IPS DF 19.7 (cell line): ENCODE data around the gene WNT3A.

Source experiments
- DNase-seq: peaks from one replicate; pipeline ENCODE4 v3.0.0-alpha.2; 2013; ENCODE audit warnings: low read depth, low spot score

WNT3A gene

DNA sequence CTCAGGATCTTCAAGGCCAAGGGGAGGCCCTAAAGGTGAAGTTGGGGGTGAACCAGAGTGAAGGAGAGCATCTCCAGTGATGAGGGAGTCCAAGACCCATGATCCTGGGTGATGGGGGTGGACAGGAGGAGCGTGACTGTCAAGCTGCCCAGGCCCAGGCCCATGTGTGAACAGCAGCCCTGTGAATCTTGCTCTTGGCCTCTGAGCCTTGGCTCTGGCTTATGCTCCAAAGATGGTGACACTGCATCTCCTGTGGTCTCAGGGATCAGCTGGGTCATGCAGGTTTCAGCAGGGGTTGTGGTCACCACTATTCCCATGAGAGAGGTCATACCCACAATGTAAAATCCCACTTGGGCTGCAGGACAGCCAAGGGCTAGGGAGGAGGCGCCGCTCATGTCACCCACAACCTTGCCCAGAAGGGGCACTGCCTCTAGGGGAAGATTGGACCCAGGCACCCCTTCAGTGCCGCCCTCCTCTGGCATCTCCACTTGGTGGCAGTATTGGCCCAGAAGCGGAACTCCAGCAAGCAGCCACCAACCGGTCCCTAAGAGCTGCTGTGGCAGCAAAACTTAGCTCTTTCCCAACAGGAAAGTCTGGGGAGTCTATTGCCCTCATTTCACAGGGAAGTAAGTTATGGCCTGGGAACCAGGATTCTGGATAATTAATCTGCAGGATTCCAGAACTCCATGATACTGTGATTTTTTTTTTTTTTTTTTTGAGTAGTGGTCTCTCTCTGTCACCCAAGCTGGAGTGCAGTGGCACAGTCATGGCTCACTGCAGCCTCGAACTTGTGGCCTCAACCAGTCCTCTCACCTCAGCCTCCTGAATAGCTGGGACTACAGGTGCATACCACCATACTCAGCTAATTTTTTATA, 7.5 kb upstream of the WNT3A start:
- DNase-seq: peak; percentile 48

DNA sequence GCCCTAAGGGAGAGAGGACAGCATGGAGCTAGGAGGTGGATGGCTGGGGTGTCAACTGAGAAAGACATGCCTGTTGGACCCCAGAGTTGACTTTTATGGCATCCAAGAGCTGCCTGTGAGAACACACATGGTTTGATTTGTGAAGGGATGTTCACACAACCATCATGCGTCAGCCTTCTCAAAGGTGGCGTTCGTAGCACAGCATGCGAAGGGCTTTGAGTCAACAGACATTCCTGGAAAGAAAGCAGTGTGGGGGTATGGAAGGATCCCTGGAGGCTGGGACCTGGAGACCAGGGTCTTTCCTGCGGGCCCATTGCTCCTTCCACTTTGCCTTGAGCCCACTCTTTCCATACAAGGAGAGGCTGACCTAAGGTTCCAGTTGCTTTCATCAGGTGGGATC, 6.4 kb upstream of the WNT3A start:
- DNase-seq: no peak

DNA sequence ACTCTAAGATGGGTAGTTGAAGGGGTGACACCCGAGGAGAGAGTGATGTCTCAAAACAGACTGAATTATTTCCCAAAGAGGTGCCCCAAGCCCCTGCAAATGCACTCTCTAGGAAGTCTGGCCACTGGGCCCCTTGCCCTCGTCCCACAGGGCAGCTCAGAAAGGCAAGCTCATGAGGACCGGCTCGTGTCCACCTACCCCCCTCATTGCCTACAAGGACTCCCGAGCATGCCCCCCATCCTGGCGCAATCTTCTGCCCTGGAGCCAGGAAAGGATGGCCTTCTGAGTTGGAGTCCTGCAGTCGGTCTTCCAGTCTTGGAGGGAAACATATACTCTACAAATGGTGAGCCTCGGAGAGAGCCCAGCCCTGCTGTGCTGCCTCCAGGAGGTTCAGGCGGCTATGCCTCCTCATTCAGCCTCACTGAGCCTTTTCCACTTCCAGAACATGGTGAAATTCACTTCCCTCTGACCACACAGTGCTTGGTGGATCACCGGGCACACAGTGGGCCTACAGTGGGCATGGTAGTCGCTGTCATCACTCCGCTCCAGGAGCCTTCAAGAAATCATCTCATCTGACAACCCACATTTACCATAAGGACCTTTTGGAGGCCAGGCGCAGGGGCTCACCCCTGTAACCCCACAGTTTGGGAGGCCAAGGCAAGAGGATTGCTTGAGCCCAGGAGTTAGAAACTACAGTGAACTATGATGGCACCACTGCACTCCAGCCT, 5.8 kb upstream of the WNT3A start:
- no peak for DNase-seq

DNA sequence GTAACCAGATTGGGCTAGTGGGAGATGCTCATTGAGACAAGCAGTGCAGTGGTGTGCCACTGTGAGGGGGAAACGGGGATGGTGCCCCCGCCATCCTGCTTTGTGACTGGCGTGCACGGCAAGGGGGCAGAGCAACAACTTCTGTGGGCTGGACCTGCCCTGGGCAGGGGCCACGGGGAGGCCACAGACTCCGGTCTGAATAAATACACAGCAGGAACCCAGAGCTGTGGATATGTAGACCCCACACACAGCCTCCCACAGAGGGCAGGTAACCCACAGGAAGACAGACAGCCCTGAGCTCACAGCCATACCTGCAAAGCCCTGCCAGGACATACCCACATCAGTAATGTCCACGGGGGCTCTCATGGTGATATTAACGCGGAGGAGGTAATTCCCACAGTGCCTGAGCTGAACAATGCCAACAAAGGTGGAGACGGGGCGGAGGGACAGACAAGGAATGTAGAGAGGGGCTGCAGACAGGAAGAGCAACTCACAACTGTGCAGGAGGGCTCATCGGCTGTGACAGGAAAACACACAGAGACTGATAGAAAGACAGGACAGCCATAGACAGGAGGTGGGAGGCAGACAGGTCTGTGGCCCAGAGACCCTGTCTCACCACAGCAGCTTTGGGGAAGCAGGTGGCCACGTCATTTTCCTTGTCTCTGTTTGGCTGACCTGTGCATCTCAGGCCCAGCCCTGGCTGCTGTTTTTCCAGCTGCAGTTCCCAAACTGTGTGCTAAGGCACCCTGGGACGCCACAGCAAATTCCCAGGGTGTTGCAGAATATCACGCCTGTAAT, 4.9 kb upstream of the WNT3A start:
- no peak for DNase-seq

DNA sequence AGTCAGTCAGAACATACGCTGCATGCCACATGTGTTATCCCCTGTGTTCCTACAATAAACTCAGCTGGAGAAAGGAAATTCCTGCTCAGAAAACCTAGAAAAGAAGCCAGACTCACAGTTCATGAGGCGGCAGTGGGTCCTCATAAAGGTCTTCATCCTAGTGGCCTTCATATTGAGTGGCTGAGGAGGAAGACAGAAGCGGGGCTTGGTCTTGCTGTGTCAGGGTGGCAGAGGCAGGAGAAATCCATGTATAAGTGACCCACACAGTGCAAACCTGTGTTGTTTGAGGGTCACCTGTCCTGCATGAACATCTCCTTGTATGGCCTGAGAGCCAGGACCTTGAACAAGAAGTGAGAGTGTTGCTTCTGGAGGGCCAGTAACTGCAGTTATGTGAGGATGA, 4.0 kb upstream of the WNT3A start:
- DNase-seq: no peak

DNA sequence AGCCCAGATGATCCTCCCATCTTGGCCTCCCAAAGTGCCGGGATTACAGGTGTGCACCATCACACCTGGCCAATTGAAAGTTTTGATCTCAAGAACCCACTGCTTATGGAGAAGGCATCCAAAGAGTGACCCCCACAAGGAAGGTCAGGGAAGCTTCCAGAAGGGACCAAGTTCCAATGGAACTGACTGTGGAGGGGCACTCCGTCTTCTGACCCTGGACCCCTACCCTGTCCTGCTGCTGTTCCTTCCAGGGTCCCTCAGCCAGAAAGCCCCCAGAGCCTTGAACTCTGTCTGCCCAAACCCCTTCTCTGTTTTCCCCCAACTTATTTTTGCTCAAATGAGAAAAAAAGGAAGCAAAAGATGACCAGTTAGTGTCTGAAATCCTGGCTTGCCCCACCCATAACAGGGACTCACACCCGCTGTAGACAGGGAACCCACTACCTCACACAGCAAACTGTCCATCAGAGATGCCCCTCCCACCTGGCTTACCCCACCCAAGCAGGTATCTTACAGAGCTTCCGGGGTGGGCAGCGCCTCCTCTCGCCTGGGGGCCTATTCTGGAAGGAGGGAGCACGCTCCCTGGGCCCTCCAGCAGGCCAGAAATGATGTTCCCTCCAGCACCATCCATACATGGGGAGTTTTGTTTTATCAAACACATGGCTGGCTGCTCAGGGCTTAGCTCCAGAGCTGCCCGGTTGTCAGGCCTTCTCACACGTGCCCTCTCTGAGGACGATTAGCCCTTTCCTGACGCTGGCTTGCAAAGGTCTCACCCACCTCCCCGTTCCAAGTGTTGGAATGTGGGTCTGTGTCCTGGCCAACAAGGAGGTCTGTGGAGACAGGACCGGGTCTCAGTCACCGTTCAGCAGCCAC, 3.1 kb upstream of the WNT3A start:
- no peak for DNase-seq

- DNase-seq: peak; percentile 33
Observed at GRCh38 chr1:228004331-228004855, 2.4 kb upstream of the WNT3A start.

- no peak for DNase-seq
Observed at GRCh38 chr1:228004856-228005462, 1.8 kb upstream of the WNT3A start.

- no peak for DNase-seq
Observed at GRCh38 chr1:228005511-228006033, 1.2 kb upstream of the WNT3A start.

- no peak for DNase-seq
Observed at GRCh38 chr1:228006034-228006785, 588 bp upstream of the WNT3A start.

- DNase-seq: no peak
Observed at GRCh38 chr1:228007049-228007800, 427 bp downstream of the WNT3A start.

GRCh38 chr1:228007801-228008341, 1.1 kb downstream of the WNT3A start:
- no peak for DNase-seq

GRCh38 chr1:228008391-228009115, 1.8 kb downstream of the WNT3A start:
- DNase-seq: no peak

DNA sequence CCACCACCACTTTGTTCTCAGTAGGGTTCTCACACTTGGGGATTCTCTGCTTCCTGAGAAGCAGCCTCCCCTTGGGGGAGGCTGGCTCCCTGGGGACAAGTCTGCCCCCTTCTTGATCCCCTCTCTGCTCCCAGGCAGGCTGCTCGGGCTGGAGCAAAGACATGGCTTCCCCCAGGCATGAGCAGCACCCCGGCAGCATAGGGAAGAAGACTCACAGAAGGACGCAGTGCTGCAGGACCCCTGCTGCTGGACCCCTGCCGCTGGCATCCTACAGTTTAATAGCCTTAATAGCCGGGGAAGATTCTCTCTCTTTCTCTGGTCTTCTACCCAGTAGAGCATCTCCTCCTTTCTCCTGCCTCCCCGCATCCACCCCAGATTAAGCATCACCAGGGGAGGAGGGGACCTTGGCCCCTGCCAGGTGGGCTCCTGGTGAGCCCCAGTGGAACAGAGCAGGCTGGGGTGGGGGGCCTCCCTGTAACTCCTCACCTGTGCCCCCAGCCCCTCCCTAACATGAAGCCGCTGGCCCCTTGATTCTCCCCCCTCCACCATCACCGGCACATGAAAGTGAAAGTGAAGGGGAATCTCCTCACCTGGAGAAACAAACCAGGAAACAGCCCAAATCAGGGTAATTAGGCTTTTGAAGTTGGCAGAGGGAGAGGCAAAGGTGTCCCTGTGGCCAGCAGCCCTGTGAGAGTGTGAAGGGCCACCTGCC, 2.5 kb downstream of the WNT3A start:
- DNase-seq: no peak

- DNase-seq: no peak
Observed at GRCh38 chr1:228009828-228010775, 3.3 kb downstream of the WNT3A start.

- no peak for DNase-seq
Observed at GRCh38 chr1:228010921-228011320, 4.1 kb downstream of the WNT3A start.
